Colonic mucosa (tissue), 2 donors: ENCODE measurements around the gene CREG2. TPM values are rescaled to one million over a fixed set of nuclear protein-coding genes. Genes with fewer than 3 reads are reported as not detected.

ENCODE experiments used
- microRNA-seq: library from miRNA; unstranded; fragments of <30 nt; microRNA quantifications from one replicate; pipeline ENCODE4, GENCODE V29; 2019
- total RNA-seq, 2 donors: library from RNA; stranded (reverse); fragmentation: NEBNext Ultra II Directional in 1 of 2; extraction: Animal tissue kit (Norgen Biotek cat#: 25700) in 1 of 2; gene quantifications; one replicate each; pipeline ENCODE4 v1.2.1, GENCODE V29; 2021
- donor health status: DM: no; HTN: no; CAD: no.
- donor health status: DM: no; HTN: no; CAD: no.

CREG2 gene
- total RNA-seq, 2 donors from 2014 or later, result 0.56 TPM; not detected in 1

Small RNA genes within 50 kb of the gene (microRNA-seq; reads per million reads assigned to microRNA genes)
- gene MIR5696, result not detected

Other genes starting within 250 kb of the CREG2 start
- 10 to 100 TPM; 10.3 to 11.8 TPM for gene TBC1D8, start 236.1 kb downstream of the CREG2 start, total RNA-seq
- gene CNOT11, start 134.6 kb downstream of the CREG2 start, total RNA-seq, result 10 to 100 TPM; 58.3 to 71.1 TPM
- 10 to 100 TPM; 39.6 to 54.8 TPM for gene RNF149, start 78.8 kb downstream of the CREG2 start, total RNA-seq
- not detected for gene RFX8, start 87.6 kb upstream of the CREG2 start, total RNA-seq